PFSK-1 (cell line): Measurements from ENCODE around the gene PRPF19.

Source experiments
- FOXP2 ChIP-seq: optimal IDR thresholded peaks from 2 replicates; pipeline ENCODE3; 2011; ENCODE audit warnings: borderline replicate concordance, control low read depth, inconsistent platforms; ENCODE audit not compliant: insufficient read depth; ENCODE audit errors: extremely low read length, extremely low read depth
- POLR2AphosphoS5 ChIP-seq: IDR thresholded peaks from 2 replicates; pipeline ENCODE4 v1.6.1; 2012; ENCODE audit warnings: low read depth, mild to moderate bottlenecking, control low read depth, low read length, moderate library complexity
- REST ChIP-seq, 2 experiments: IDR thresholded peaks; 2 replicates each; pipeline versions ENCODE4 v1.6.1 to v1.8.0; 2011 to 2012; ENCODE audit warnings: low read depth in 2 of 2, low read length in 2 of 2, control low read depth in 1 of 2, inconsistent platforms in 1 of 2, mild to moderate bottlenecking in 1 of 2, moderate library complexity in 1 of 2; ENCODE audit not compliant: insufficient read depth in 1 of 2
- SIN3A ChIP-seq: IDR thresholded peaks from 2 replicates; pipeline ENCODE4 v1.6.1; 2012; ENCODE audit warnings: mild to moderate bottlenecking, low read length, moderate library complexity, borderline replicate concordance; ENCODE audit not compliant: insufficient read depth

- TF ChIP-seq POLR2AphosphoS5, result no peak
- TF ChIP-seq SIN3A, result no peak
- no peak for TF ChIP-seq REST (IDR thresholded peaks at IDR 0.05; ENCODE audit: insufficient read depth in 1 of 2, low read depth in 2 of 2, low read length in 2 of 2)
- TF ChIP-seq FOXP2, result no peak
These were observed 44.2 kb downstream of the PRPF19 start for GRCh38 chr11:60862171-60862570.
